ENCODE results near the gene OOSP2. TPM values are rescaled to one million over a fixed set of nuclear protein-coding genes. Genes with fewer than 3 reads are reported as not detected.

Gene OOSP2
- total RNA-seq, 1 experiment from 2014 or later = not detected

DNA sequence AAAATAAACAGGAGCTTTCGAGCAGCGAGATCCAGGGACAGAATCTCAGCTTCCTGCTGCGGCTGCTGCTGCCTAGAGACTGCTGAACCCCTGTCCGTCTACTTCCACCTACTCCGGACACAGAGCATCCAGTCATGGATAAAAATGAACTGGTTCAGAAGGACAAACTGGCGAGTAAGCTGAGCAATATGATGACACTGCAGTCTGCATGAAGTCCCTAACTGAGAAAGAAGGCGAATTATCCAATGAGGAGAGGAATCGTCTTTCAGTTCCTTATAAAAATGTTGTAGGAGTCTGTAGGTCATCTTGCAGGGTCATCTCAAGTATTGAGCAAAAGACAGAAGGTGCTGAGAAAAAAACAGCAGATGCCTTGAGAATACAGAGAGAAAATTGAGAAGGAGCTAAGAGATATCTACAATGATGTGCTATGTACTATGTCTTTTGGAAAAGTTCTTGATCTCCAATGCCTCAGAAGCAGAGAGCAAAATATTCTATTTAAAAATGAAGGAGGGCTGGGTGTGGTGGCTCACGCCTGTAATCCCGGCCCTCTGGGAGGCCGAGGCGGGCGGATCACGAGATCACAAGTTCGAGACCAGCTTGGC lies 37.1 kb downstream of the OOSP2 start:
- no peak overlapping the region for H2BK120ac ChIP-seq (ENCODE audit: low read depth, low read length, poor library complexity, severe bottlenecking)
- no peaks in the 10 kb centered on the region for H4K20me1 ChIP-seq (ENCODE audit: control insufficient read depth, insufficient read depth, insufficient read length)
- H2BK12ac ChIP-seq (ENCODE audit: insufficient read length, low read depth, low read length) = no peak overlapping the region
- no peak overlapping the region for H2AK5ac ChIP-seq (ENCODE audit: insufficient read length, low read length)
- H3K27ac Mint-ChIP-seq = no peak overlapping the region; a peak in 2 of 7 replicates
- no peak overlapping the region for H2BK5ac ChIP-seq (ENCODE audit: insufficient read length, low read length)
- no peak overlapping the region for H3K23ac ChIP-seq (ENCODE audit: insufficient read length, low read depth, low read length)
- H3K4me2 ChIP-seq (ENCODE audit: insufficient read depth, insufficient read length, low read length) = no peak overlapping the region
- H3K56ac ChIP-seq (ENCODE audit: insufficient read length, low read depth, low read length) = no peak overlapping the region
- no peak overlapping the region for H4K91ac ChIP-seq (ENCODE audit: insufficient read length, low read depth, low read length)
- H4K8ac ChIP-seq (replicated peaks; ENCODE audit: insufficient read length, low read depth, low read length) = no peak overlapping the region
- H3K9me3 ChIP-seq (ENCODE audit: control insufficient read depth, low read depth, low read length) = no peaks in the 10 kb centered on the region
- no peak overlapping the region for H3K18ac ChIP-seq (ENCODE audit: insufficient read length, low read depth, low read length)
- H3K9ac ChIP-seq (ENCODE audit: extremely low read depth, insufficient read length, low read length) = no peak overlapping the region
- no peak overlapping the region for H3K27ac ChIP-seq (ENCODE audit: insufficient read length, low read depth, low read length)
- H3K4me3 Mint-ChIP-seq = no peak overlapping the region
- WGBS (ENCODE audit: extremely low coverage, insufficient read length, low lambda C conversion rate) = no CpG with 5 or more reads among the region's 15 CpGs
- H2BK20ac ChIP-seq (ENCODE audit: low read depth, low read length, poor library complexity, severe bottlenecking) = no peak overlapping the region
- H4K5ac ChIP-seq (ENCODE audit: insufficient read length, low read depth, low read length) = no peak overlapping the region
- H2AFZ ChIP-seq (ENCODE audit: low read length) = no peak overlapping the region
- TF ChIP-seq, protein P1, sequence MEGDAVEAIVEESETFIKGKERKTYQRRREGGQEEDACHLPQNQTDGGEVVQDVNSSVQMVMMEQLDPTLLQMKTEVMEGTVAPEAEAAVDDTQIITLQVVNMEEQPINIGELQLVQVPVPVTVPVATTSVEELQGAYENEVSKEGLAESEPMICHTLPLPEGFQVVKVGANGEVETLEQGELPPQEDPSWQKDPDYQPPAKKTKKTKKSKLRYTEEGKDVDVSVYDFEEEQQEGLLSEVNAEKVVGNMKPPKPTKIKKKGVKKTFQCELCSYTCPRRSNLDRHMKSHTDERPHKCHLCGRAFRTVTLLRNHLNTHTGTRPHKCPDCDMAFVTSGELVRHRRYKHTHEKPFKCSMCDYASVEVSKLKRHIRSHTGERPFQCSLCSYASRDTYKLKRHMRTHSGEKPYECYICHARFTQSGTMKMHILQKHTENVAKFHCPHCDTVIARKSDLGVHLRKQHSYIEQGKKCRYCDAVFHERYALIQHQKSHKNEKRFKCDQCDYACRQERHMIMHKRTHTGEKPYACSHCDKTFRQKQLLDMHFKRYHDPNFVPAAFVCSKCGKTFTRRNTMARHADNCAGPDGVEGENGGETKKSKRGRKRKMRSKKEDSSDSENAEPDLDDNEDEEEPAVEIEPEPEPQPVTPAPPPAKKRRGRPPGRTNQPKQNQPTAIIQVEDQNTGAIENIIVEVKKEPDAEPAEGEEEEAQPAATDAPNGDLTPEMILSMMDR (conservative IDR thresholded peaks at IDR 0.05) = no peak
- H3K9me3 Mint-ChIP-seq = peaks cover 13 to 16% of the 10 kb centered on the region in 2 experiments
- H3K79me1 ChIP-seq (ENCODE audit: insufficient read depth, low read depth, low read length, poor library complexity, severe bottlenecking) = no peaks in the 10 kb centered on the region
- H3K14ac ChIP-seq (ENCODE audit: insufficient read depth, low read length) = no peak overlapping the region
- H3K4me1 Mint-ChIP-seq = peaks cover 2 to 5% of the 10 kb centered on the region in 2 experiments; a peak in 3 of 4 replicates
- no peaks in the 10 kb centered on the region for H3K23me2 ChIP-seq (ENCODE audit: insufficient read length, low read depth, low read length, poor library complexity, severe bottlenecking)
- no peak overlapping the region for H3T11ph ChIP-seq (ENCODE audit: low read length)
- H3K4me1 ChIP-seq (ENCODE audit: insufficient read depth, low read length) = no peaks in the 10 kb centered on the region; the same call in 1 of the 2 replicates
- H3K27me3 ChIP-seq (ENCODE audit: insufficient read depth, low read length) = no peaks in the 10 kb centered on the region
- H3K79me2 ChIP-seq (ENCODE audit: insufficient read depth, low read length) = no peaks in the 10 kb centered on the region
- no peak overlapping the region for H3K4ac ChIP-seq (ENCODE audit: low read depth, low read length)
- no peak overlapping the region for H2BK15ac ChIP-seq (ENCODE audit: low read depth, low read length)
- H3K36me3 Mint-ChIP-seq (ENCODE audit: insufficient read depth in 1 of 3, low read depth in 3 of 3) = peaks cover 4 to 11% (median 6%) of the 10 kb centered on the region in 3 experiments; a peak in 4 of 7 replicates
- DNase-seq = no peak
- peaks cover 2% of the 10 kb centered on the region for H3K27me3 Mint-ChIP-seq (ENCODE audit: low read depth)

Data from H9 (cell line).